D721Med (cell line): Measurements from ENCODE around the gene SANBR.
"Not testable (repeated sequence)": the region's sequence is repeated elsewhere in the genome, so short reads cannot be mapped to it uniquely, and the experiment has no call there.

ENCODE experiments used
- DNase-seq: peaks from one replicate; pipeline ENCODE4 v3.0.0; 2011; ENCODE audit warnings: low spot score; ENCODE audit not compliant: insufficient read length
- FAIRE-seq: peaks from 2 replicates; lab custom pipeline; 2011; peaks lifted over from hg19 to GRCh38; lab: Jason Lieb, UNC
- TF ChIP-seq, protein P1 (sequence below): IDR thresholded peaks from 2 replicates; pipeline ENCODE4 v1.5.1; 2012; ENCODE audit warnings: mild to moderate bottlenecking, control low read depth; ENCODE audit not compliant: insufficient read depth; ENCODE audit errors: missing control alignments

SANBR gene

DNA sequence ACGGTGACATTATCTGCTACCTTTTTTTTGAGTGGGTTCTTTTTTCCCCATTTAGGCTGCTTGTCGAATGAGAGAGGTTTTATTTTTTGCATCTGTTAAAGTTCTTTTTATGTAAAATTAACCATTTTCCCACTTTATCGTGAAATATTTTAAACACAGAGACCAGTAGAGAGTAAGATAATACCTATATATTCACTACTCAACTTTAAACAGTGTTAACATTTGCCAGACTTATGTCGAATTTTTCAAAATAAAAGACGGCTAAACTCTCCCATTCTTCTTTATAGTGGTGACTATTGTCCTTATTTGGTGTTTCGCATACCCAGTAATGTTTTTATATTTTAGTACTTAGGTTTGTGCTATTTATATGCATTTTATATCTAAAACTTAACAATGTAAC is 46.9 kb upstream of the SANBR start:
- TF ChIP-seq, protein P1, sequence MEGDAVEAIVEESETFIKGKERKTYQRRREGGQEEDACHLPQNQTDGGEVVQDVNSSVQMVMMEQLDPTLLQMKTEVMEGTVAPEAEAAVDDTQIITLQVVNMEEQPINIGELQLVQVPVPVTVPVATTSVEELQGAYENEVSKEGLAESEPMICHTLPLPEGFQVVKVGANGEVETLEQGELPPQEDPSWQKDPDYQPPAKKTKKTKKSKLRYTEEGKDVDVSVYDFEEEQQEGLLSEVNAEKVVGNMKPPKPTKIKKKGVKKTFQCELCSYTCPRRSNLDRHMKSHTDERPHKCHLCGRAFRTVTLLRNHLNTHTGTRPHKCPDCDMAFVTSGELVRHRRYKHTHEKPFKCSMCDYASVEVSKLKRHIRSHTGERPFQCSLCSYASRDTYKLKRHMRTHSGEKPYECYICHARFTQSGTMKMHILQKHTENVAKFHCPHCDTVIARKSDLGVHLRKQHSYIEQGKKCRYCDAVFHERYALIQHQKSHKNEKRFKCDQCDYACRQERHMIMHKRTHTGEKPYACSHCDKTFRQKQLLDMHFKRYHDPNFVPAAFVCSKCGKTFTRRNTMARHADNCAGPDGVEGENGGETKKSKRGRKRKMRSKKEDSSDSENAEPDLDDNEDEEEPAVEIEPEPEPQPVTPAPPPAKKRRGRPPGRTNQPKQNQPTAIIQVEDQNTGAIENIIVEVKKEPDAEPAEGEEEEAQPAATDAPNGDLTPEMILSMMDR: no peak
- no peak for FAIRE-seq
- no peak for DNase-seq

DNA sequence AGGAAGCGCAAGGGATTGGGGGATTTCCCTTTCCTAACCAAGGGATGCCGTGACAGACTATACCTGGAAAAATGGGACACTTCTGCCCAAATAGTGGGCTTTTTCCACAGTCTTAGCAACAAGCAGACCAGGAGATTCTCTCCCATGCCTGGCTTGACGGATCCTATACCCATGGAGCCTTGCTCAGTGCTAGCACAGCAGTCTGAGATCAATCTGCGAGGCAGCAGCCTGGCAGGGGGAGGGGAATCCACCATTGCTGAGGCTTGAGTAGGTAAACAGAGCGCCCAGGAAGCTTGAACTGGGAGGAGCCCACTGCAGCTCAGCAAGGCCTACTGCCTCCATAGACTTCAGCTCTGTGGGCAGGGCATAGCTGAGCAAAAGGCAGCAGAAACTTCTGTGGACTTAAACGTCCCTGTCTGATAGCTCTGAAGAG is 44.4 kb upstream of the SANBR start:
- TF ChIP-seq, protein P1: no peak
- DNase-seq (no peak), FAIRE-seq (no peak)

DNA sequence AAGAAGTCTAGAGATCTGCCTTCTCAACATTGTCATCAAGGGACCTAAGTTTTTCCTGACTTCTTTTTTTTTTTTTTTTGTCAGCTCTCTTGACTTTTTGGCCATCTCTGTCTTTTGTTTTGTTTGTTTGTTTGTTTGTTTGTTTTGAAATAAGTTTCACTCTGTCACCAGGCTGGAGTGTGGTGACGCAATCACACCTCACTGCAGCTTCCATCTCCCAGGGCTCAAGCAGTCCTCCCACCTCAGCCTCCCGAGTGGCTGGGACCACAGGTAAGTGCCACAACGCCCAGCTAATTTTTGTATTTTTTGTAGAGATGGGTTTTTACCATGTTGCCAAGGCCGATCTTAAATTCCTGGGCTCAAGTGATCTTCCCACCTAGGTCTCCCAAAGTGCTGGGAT is 42.0 kb upstream of the SANBR start:
- FAIRE-seq (no peak), DNase-seq (no peak)
- TF ChIP-seq, protein P1: no peak

DNA sequence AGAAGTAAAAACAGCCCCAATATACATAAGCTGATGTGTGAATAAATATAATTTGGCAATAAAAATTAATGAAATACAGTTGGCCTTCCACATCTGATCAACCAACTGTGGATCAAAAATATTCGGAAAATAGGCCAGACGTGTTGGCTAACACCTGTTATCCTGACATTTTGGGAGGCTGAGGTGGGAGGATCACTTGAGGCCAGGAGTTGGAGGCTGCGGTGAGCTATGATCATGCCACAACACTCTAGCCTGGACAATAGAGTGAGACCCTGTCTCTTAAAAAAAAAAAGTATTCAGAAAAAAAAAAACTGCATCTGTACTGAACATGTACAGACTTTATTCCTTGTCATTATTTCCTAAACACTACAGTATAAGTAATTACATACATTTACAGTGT is 36.1 kb upstream of the SANBR start:
- no peak for DNase-seq
- FAIRE-seq: no peak
- TF ChIP-seq, protein P1: no peak

DNA sequence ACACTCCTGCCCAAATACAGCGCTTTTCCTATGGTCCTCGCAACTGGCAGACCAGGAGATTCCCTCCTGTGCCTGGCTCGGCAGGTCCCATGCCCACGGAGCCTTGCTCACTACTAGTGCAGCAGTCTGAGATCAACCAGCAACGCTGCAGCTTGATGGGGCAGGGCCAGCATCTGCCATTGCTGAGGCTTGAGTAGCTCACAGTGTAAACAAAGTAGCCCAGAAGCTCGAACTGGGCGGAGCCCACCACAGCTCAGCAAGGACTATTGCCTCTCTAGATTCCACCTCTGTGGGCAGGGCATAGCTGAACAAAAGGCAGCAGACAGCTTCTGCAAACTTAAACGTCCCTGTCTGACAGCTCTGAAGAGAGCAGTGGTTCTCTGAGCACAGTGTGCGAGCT is 31.1 kb upstream of the SANBR start:
- FAIRE-seq, DNase-seq: not testable (repeated sequence)

DNA sequence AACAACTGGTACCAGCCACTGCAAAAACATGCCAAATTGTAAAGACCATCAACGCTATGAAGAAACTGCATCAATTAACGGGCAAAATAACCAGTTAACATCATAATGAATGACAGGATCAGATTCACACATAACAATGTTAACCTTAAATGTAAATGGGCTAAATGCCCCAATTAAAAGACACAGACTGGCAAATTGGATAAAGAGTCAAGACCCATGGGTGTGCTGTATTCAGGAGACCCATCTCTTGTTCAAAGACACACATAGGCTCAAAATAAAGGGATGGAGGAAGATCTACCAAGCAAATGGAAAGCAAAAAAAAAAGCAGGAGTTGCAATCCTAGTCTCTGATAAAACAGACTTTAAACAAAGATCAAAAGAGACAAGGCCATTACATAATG is 29.0 kb upstream of the SANBR start:
- not testable (repeated sequence) for DNase-seq, FAIRE-seq

DNA sequence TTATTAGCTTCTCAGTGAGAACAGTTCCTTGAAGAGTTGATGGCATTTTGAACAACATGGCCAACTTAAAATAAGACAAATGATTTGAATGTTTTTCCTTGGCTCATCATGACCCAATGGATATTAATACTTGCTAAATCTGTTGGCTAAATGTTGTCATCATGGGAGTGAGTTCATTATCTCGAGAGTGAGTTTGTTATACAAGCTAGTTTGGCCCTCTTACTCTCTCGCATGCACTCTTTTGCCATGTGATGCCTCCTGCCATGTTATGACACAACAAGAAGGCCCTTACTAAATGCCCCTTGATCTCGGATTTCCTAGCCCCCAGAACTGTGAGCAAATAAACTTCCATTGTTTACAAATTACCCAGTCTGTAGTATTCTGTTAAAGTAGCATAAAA is 22.9 kb upstream of the SANBR start:
- no peak for FAIRE-seq
- DNase-seq: no peak
- TF ChIP-seq, protein P1: no peak

DNA sequence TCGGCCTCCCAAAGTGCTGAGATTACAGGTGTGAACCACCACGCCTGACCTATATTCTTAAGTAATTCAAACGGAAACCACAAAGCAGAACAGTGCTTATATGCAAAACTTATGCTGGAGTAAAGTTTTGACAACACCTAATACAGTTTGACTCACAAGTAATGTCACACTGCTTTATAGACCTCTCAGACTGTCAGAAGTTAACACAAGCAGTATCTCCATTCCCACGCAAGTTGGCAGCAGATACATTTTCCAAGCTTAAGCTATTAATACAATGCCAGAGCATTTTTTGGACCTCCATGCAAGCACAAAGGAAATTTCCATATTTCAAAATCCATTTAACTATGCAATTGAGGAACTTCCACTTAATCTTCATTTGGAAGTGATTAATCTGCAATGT is 21.0 kb upstream of the SANBR start:
- no peak for DNase-seq
- TF ChIP-seq, protein P1: no peak
- FAIRE-seq: no peak
